ENCODE measurements around the gene CHSY1.

DNA sequence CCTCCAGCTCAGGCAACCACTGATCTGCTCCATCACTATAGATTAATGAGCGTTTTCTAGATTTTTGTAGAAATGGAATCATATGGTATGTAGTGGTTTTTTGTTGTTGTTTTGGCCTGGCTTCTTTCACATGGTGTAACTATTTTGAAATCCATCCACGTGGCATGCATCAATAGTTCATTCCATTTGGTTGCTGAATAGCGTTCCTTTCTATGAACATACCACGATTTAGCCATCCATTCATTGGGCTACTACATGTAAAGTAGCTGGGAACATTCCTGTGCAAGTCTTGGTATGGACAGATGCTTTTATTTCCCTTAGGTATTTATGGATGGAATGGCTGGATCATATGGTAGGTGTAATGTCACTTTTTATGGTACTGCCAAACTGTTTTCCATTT is 10.7 kb upstream of the CHSY1 start:
- TF ChIP-seq, protein P1, sequence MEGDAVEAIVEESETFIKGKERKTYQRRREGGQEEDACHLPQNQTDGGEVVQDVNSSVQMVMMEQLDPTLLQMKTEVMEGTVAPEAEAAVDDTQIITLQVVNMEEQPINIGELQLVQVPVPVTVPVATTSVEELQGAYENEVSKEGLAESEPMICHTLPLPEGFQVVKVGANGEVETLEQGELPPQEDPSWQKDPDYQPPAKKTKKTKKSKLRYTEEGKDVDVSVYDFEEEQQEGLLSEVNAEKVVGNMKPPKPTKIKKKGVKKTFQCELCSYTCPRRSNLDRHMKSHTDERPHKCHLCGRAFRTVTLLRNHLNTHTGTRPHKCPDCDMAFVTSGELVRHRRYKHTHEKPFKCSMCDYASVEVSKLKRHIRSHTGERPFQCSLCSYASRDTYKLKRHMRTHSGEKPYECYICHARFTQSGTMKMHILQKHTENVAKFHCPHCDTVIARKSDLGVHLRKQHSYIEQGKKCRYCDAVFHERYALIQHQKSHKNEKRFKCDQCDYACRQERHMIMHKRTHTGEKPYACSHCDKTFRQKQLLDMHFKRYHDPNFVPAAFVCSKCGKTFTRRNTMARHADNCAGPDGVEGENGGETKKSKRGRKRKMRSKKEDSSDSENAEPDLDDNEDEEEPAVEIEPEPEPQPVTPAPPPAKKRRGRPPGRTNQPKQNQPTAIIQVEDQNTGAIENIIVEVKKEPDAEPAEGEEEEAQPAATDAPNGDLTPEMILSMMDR (IDR thresholded peaks at IDR 0.05; ENCODE audit: low read depth, low read length), result no peak
- TF ChIP-seq EZH2phosphoT487 (IDR thresholded peaks at IDR 0.05; ENCODE audit: low read depth), result no peak
